HepG2 (cell line): ENCODE data around the gene YIPF3. TPM values are rescaled to one million over a fixed set of nuclear protein-coding genes. Genes with fewer than 3 reads are reported as not detected.

ENCODE experiments used
- ELF1 ChIP-seq: sonication (generic); formaldehyde crosslinking; IDR thresholded peaks from 2 replicates; pipeline ENCODE4 v1.4.0; 2020; ENCODE audit warnings: missing genetic modification reagents
- ELF4 ChIP-seq: sonication (generic); formaldehyde crosslinking; IDR thresholded peaks from 2 replicates; pipeline ENCODE4 v1.5.0; 2020; ENCODE audit warnings: missing genetic modification reagents, mild to moderate bottlenecking, moderate library complexity, borderline replicate concordance
- EP300 ChIP-seq, 3 experiments: sonication (generic) in 1 of 3; formaldehyde crosslinking in 1 of 3; IDR thresholded peaks; 2 replicates each; pipeline versions ENCODE4 v1.5.1 to v1.6.1; 2011 to 2020; ENCODE audit warnings: low read depth in 2 of 3, low read length in 2 of 3, borderline replicate concordance in 1 of 3, improper control_type of control experiment in 1 of 3, mild to moderate bottlenecking in 1 of 3, missing genetic modification reagents in 1 of 3, moderate library complexity in 1 of 3
- FLYWCH1 ChIP-seq: sonication (generic); formaldehyde crosslinking; IDR thresholded peaks from 2 replicates; pipeline ENCODE4 v1.8.1; 2023; ENCODE audit warnings: mild to moderate bottlenecking, missing genetic modification reagents
- FOXK1 ChIP-seq: sonication (generic); formaldehyde crosslinking; IDR thresholded peaks from 2 replicates; pipeline ENCODE4 v1.4.0; 2020; ENCODE audit warnings: low read depth, missing genetic modification reagents, borderline replicate concordance
- GABPA ChIP-seq, 2 experiments: IDR thresholded peaks; 2 replicates each; pipeline ENCODE4 v1.6.1; 2011 to 2016; ENCODE audit warnings: low read depth in 2 of 2, low read length in 1 of 2, missing biosample characterization in 1 of 2, missing genetic modification characterization in 1 of 2
- JDP2 ChIP-seq: sonication (generic); formaldehyde crosslinking; IDR thresholded peaks from 2 replicates; pipeline ENCODE4 v1.8.1; 2022; ENCODE audit warnings: missing genetic modification reagents, borderline replicate concordance
- MBD4 ChIP-seq: IDR thresholded peaks from 2 replicates; pipeline ENCODE4 v1.6.1; 2012; ENCODE audit warnings: low read length, inconsistent platforms, borderline replicate concordance
- MIER3 ChIP-seq: IDR thresholded peaks from 2 replicates; pipeline ENCODE4 v1.6.1; 2016; ENCODE audit warnings: missing compliant biosample characterization, borderline replicate concordance
- PHF8 ChIP-seq: sonication (generic); formaldehyde crosslinking; IDR thresholded peaks from 2 replicates; pipeline ENCODE4 v1.5.0; 2020; ENCODE audit warnings: missing genetic modification reagents
- SMAD3 ChIP-seq: sonication (generic); formaldehyde crosslinking; IDR thresholded peaks from 2 replicates; pipeline ENCODE4 v1.4.0; 2020; ENCODE audit warnings: missing genetic modification reagents
- SMYD3 ChIP-seq: sonication (generic); formaldehyde crosslinking; IDR thresholded peaks from 2 replicates; pipeline ENCODE4 v1.8.1; 2023; ENCODE audit warnings: mild to moderate bottlenecking, missing genetic modification reagents
- SP4 ChIP-seq: sonication (generic); formaldehyde crosslinking; IDR thresholded peaks from 2 replicates; pipeline ENCODE4 v1.8.1; 2023; ENCODE audit warnings: mild to moderate bottlenecking, missing genetic modification reagents
- TCF7 ChIP-seq: sonication (generic); IDR thresholded peaks from 2 replicates; pipeline ENCODE4 v1.6.1; 2016; ENCODE audit warnings: antibody characterized with exemption, low read depth
- USF2 ChIP-seq, 2 experiments: sonication (generic) in 1 of 2; formaldehyde crosslinking in 1 of 2; IDR thresholded peaks; 2 replicates each; pipeline versions ENCODE4 v1.5.1 to v1.6.1; 2011 to 2020; ENCODE audit warnings: borderline replicate concordance in 1 of 2, low read depth in 1 of 2, low read length in 1 of 2, mild to moderate bottlenecking in 1 of 2, missing genetic modification reagents in 1 of 2, moderate library complexity in 1 of 2
- ZMAT3 ChIP-seq: sonication (generic); formaldehyde crosslinking; conservative IDR thresholded peaks from 2 replicates; pipeline ENCODE4 v1.7.0; 2021; ENCODE audit warnings: missing genetic modification reagents
- ZNF136 ChIP-seq: sonication (generic); formaldehyde crosslinking; IDR thresholded peaks from 2 replicates; pipeline ENCODE4 v1.8.1; 2022; ENCODE audit warnings: low read depth, mild to moderate bottlenecking, moderate library complexity, missing genetic modification reagents
- ZNF20 ChIP-seq: sonication (generic); formaldehyde crosslinking; IDR thresholded peaks from 2 replicates; pipeline ENCODE4 v1.4.0; 2020; ENCODE audit warnings: mild to moderate bottlenecking, moderate library complexity, missing genetic modification reagents
- ZNF44 ChIP-seq: sonication (generic); formaldehyde crosslinking; IDR thresholded peaks from 2 replicates; pipeline ENCODE4 v1.5.1; 2020; ENCODE audit warnings: mild to moderate bottlenecking, missing genetic modification reagents
- ZNF441 ChIP-seq: sonication (generic); formaldehyde crosslinking; IDR thresholded peaks from 2 replicates; pipeline ENCODE4 v1.7.0; 2021; ENCODE audit warnings: missing genetic modification reagents, borderline replicate concordance
- ZNF609 ChIP-seq: sonication (generic); formaldehyde crosslinking; IDR thresholded peaks from 2 replicates; pipeline ENCODE4 v1.4.0; 2020; ENCODE audit warnings: mild to moderate bottlenecking, missing genetic modification reagents, borderline replicate concordance
- ZNF703 ChIP-seq: sonication (generic); formaldehyde crosslinking; IDR thresholded peaks from 2 replicates; pipeline ENCODE4 v1.5.1; 2020; ENCODE audit warnings: missing genetic modification reagents, mild to moderate bottlenecking, moderate library complexity, borderline replicate concordance
- polyA plus RNA-seq, 8 experiments: library from polyadenylated mRNA; depleted of rRNA in 3 of 8; stranded (reverse) in 7 of 8; unstranded in 1 of 8; fragments of >200 nt; fragmentation: Illumina TruSeq in 4 of 8; extraction: Trizol in 4 of 8; gene quantifications; 2 replicates each; pipeline versions ENCODE4 v1.2.1 to v1.2.3, GENCODE V29; 2011 to 2016; ENCODE audit warnings: low read depth in 4 of 8, missing spikeins in 1 of 8, mixed read lengths in 1 of 8; ENCODE audit not compliant: insufficient read depth in 1 of 8
- total RNA-seq, 5 experiments: library from RNA; depleted of rRNA; stranded (reverse); fragments of >200 nt; fragmentation: Illumina TruSeq; extraction: Trizol; gene quantifications; 2 replicates each; pipeline ENCODE4 v1.2.3, GENCODE V29; 2016; ENCODE audit warnings: low read depth in 1 of 5

The YIPF3 gene
- total and polyA plus RNA-seq, 2 of the 13 experiments (the other 11 are each of a cell fraction or from before 2014, with no cell fraction given): 107 to 206 TPM

GRCh38 chr6:43477235-43478007 lies 39.3 kb downstream of the YIPF3 start, which contains the start of gene TJAP1 (continued):
- TF ChIP-seq PHF8: peak; percentile 89
- TF ChIP-seq GABPA (IDR thresholded peaks at IDR 0.05; ENCODE audit: low read depth, low read length): no peak
- peak; percentile 46 for TF ChIP-seq GABPA (CRISPR knock-in tag; IDR thresholded peaks at IDR 0.05; ENCODE audit: low read depth)
- TF ChIP-seq FOXK1 (CRISPR knock-in tag): 0 out of 2 replicates have a peak, but pooled peaks have one; percentile 47
- TF ChIP-seq SMYD3 (CRISPR knock-in tag): no peak
- TF ChIP-seq SP4: peak; percentile 71
- TF ChIP-seq JDP2 (CRISPR knock-in tag): no peak
- no peak for TF ChIP-seq MBD4
- TF ChIP-seq ZNF136 (CRISPR knock-in tag): no peak
- TF ChIP-seq TCF7: no peak
- TF ChIP-seq ZNF609 (CRISPR knock-in tag): peak; percentile 63; the same call in 1 of the 2 replicates
- 0 out of 2 replicates have a peak, but pooled peaks have one; percentile 12 for TF ChIP-seq SMAD3 (CRISPR knock-in tag)
- TF ChIP-seq ZNF703 (CRISPR knock-in tag): no peak
- TF ChIP-seq ZNF44 (CRISPR knock-in tag): no peak
- no peak for TF ChIP-seq ZNF20 (CRISPR knock-in tag)
- TF ChIP-seq ELF4 (CRISPR knock-in tag): no peak
- no peak for TF ChIP-seq FLYWCH1 (CRISPR knock-in tag)
- TF ChIP-seq ZNF441 (CRISPR knock-in tag): 0 out of 2 replicates have a peak, but pooled peaks have one; percentile 60
- peak; percentile 43; the same call in 1 of the 2 replicates for TF ChIP-seq MIER3
- TF ChIP-seq ZMAT3 (CRISPR knock-in tag): no peak; the same call in 1 of the 2 replicates
- peak in 1 of 2 experiments; percentile 46; a peak in 1 of 4 replicates for TF ChIP-seq EP300 (IDR thresholded peaks at IDR 0.05; ENCODE audit: low read depth in 2 of 2, low read length in 2 of 2)
- 0 out of 2 replicates have a peak, but pooled peaks have one; percentile 11 for TF ChIP-seq EP300 (CRISPR knock-in tag; IDR thresholded peaks at IDR 0.05; ENCODE audit: borderline replicate concordance)
- TF ChIP-seq ELF1 (CRISPR knock-in tag): no peak
- no peak for TF ChIP-seq USF2 (IDR thresholded peaks at IDR 0.05; ENCODE audit: low read depth, low read length)
- TF ChIP-seq USF2 (CRISPR knock-in tag; IDR thresholded peaks at IDR 0.05; ENCODE audit: borderline replicate concordance): no peak
